ENCODE data around the gene CEMIP. TPM values are rescaled to one million over a fixed set of nuclear protein-coding genes. Genes with fewer than 3 reads are reported as not detected.

The CEMIP gene
- total and polyA plus RNA-seq, 2 of the 8 experiments (the other 6 are each of a cell fraction or from before 2014, with no cell fraction given) = 0.11 to 0.60 TPM

GRCh38 chr15:80750575-80750974 lies 28.6 kb upstream of the CEMIP start:
- no peak for FAIRE-seq
- Histone ChIP-seq H3K56ac (replicated peaks; ENCODE audit: insufficient read length, low read depth, low read length) (no peak overlapping the region), H2AK5ac (ENCODE audit: low read depth, low read length) (no peak overlapping the region), H2BK20ac (ENCODE audit: low read length) (no peak overlapping the region), H4K5ac (ENCODE audit: insufficient read length, low read depth, low read length) (no peak overlapping the region), H2BK120ac (replicated peaks; ENCODE audit: low read depth, low read length) (no peak overlapping the region), H3K9ac (replicated peaks in 1 of 4; ENCODE audit: extremely low read depth in 1 of 4, low read depth in 3 of 4, low read length in 3 of 4) (no peak overlapping the region), H3K79me1 (ENCODE audit: low read depth, low read length) (no peaks in the 10 kb centered on the region; the same call in 1 of the 2 replicates), H3K4me2 (ENCODE audit: insufficient read depth in 1 of 2, low read depth in 2 of 2, low read length in 2 of 2) (no peak overlapping the region), H3K4me3 (ENCODE audit: extremely low read depth in 1 of 4, insufficient read depth in 2 of 4, low read depth in 3 of 4, low read length in 4 of 4) (no peak overlapping the region), H3K4me1 (replicated peaks in 1 of 4; ENCODE audit: control insufficient read depth in 3 of 4, insufficient read depth in 4 of 4, low read length in 3 of 4) (peaks cover 0 to 6% (median 5%) of the 10 kb centered on the region in 4 experiments; a peak in 4 of 7 replicates), H3K18ac (ENCODE audit: extremely low read depth, low read length) (no peak overlapping the region), H3K9me3 (ENCODE audit: insufficient read depth in 2 of 2, low read depth in 1 of 2, low read length in 1 of 2) (no peaks in the 10 kb centered on the region), H4K8ac (ENCODE audit: extremely low read depth, insufficient read depth, low read length) (no peak overlapping the region), H2BK5ac (ENCODE audit: low read depth, low read length) (no peak overlapping the region), H2AFZ (ENCODE audit: low read length) (no peak overlapping the region), H3K27ac (ENCODE audit: low read depth, low read length) (no peak overlapping the region), H3K23me2 (ENCODE audit: low read depth, low read length) (no peaks in the 10 kb centered on the region), H3K36me3 (ENCODE audit: control insufficient read depth in 2 of 4, insufficient read depth in 4 of 4, low read length in 3 of 4) (peaks cover 0 to 2% (median 0%) of the 10 kb centered on the region in 4 experiments; a peak in 1 of 8 replicates), H3K27me3 (replicated peaks in 1 of 4; ENCODE audit: control insufficient read depth in 3 of 4, extremely low read depth in 1 of 4, insufficient read depth in 3 of 4, low read length in 3 of 4) (no peaks in the 10 kb centered on the region), H3K23ac (ENCODE audit: insufficient read length) (no peak overlapping the region), H3K14ac (ENCODE audit: insufficient read length) (no peak overlapping the region), H2BK12ac (ENCODE audit: low read depth, low read length) (no peak overlapping the region), H3K4ac (replicated peaks; ENCODE audit: insufficient read length, low read depth, low read length) (no peak overlapping the region), H4K91ac (replicated peaks; ENCODE audit: insufficient read length, low read length) (no peak overlapping the region), H4K20me1 (replicated peaks in 1 of 2; ENCODE audit: control insufficient read depth in 1 of 2, insufficient read depth in 2 of 2, low read length in 2 of 2) (peaks cover 0 to 2% of the 10 kb centered on the region in 2 experiments), H2BK15ac (ENCODE audit: low read length) (no peak overlapping the region), H3K79me2 (ENCODE audit: control insufficient read depth in 1 of 2, insufficient read depth in 2 of 2, low read length in 2 of 2) (no peaks in the 10 kb centered on the region)
- WGBS, 2 experiments (ENCODE audit: extremely low coverage in 1 of 2, insufficient coverage in 1 of 2, insufficient read length in 1 of 2, insufficient replicate concordance in 2 of 2, low coverage in 1 of 2, low lambda C conversion rate in 2 of 2, missing lambda C conversion rate in 1 of 2) = 87% methylated on average over 4 of the region's 4 CpGs; no CpG with 5 or more reads in 1 of the 2 experiments
- ChIA-PET CTCF (ENCODE audit: partially characterized antibody) (interaction anchor here (0.7 to 0.8 kb wide), 2 partner anchors 183 to 659 kb away, joined by 3 to 4 read pairs; no protein-coding TSS in a partner anchor), POLR2A (ENCODE audit: partially characterized antibody) (no interaction called here)
- no peak for DNase-seq (ENCODE audit: low read depth in 1 of 2, low spot score in 2 of 2)
- TF ChIP-seq SP4 (IDR thresholded peaks at IDR 0.05; ENCODE audit: low read length) (no peak), CBX5 (IDR thresholded peaks at IDR 0.05; ENCODE audit: low read depth, low read length) (no peak), ATF2 (IDR thresholded peaks at IDR 0.05; ENCODE audit: low read length) (no peak), RFX5 (IDR thresholded peaks at IDR 0.05; ENCODE audit: borderline replicate concordance, low read depth, low read length) (no peak), CTCF (IDR thresholded peaks at IDR 0.05; ENCODE audit: control extremely low read depth in 1 of 3, insufficient read depth in 1 of 3, low read depth in 1 of 3, low read length in 3 of 3) (no peak), BCL11A (IDR thresholded peaks at IDR 0.05; ENCODE audit: low read depth in 2 of 2, low read length in 2 of 2) (no peak), CHD2 (IDR thresholded peaks at IDR 0.05; ENCODE audit: low read length) (no peak), HDAC6 (IDR thresholded peaks at IDR 0.05; ENCODE audit: low read depth, low read length) (no peak), CBX8 (IDR thresholded peaks at IDR 0.05; ENCODE audit: borderline replicate concordance, low read depth, low read length) (no peak), FOSL1 (IDR thresholded peaks at IDR 0.05; ENCODE audit: insufficient read depth, low read depth, low read length) (no peak)
